GM12801 (cell line): ENCODE measurements around the gene EEIG1.
A peak's percentile ranks its signal among the peaks of the same experiment; 100 is the strongest.

Experiments used
- TF ChIP-seq, protein P1 (sequence below): IDR thresholded peaks from one replicate; pipeline ENCODE4 v1.5.1; 2011; ENCODE audit warnings: control low read depth; ENCODE audit not compliant: insufficient read length; ENCODE audit errors: extremely low read depth

EEIG1 gene

DNA sequence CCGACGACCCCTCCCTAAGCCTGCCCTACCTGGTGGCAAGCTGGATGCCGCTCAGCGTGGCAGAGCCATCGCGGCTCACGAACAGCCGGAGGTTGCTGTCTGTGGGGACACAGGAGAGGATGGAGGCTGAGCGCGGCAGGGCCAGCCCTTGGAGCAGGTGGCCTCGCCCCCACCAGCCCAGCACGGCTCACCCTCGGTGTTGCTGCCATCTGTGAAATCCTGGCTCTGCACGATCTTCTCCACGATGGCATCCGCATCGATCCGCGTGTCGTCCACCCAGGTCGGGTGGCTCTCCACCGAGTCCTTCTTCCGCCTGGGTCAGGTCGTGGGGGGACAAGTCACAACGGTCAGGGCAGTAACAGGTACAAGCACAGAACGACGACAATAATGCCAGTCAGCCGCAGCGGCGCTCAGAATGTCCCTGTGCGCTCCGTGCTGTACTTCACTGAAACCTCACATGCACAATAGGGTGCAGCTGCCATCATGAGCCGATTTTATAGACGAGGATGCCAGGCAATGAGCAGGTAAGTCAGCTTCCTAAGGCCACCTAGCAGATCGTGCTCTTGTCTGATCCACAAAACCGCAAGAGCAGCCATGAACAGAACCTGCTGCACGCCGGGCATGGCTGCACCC lies 36.1 kb downstream of the EEIG1 start:
- TF ChIP-seq, protein P1, sequence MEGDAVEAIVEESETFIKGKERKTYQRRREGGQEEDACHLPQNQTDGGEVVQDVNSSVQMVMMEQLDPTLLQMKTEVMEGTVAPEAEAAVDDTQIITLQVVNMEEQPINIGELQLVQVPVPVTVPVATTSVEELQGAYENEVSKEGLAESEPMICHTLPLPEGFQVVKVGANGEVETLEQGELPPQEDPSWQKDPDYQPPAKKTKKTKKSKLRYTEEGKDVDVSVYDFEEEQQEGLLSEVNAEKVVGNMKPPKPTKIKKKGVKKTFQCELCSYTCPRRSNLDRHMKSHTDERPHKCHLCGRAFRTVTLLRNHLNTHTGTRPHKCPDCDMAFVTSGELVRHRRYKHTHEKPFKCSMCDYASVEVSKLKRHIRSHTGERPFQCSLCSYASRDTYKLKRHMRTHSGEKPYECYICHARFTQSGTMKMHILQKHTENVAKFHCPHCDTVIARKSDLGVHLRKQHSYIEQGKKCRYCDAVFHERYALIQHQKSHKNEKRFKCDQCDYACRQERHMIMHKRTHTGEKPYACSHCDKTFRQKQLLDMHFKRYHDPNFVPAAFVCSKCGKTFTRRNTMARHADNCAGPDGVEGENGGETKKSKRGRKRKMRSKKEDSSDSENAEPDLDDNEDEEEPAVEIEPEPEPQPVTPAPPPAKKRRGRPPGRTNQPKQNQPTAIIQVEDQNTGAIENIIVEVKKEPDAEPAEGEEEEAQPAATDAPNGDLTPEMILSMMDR, result no peak

DNA sequence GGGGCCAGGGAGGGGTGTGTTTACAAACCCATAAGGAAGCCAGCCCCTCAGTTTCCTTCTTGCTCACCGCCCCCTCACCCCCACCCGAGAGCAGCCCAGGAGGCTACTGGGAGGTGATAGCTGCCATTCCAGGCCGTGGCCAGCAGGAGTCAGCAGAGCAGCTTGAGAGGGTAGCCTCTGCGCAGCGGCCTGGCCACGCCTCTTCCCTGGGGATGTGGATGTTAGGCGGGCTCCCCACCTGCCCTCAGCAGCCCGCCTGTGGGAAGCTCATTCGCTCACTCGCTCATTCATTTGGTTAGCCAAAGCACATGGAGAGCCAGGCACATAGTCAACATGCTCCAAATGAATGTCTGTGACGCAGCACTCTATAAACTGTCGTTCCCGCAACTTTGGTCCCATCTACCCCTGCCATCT lies 37.1 kb downstream of the EEIG1 start:
- TF ChIP-seq, protein P1, result peak; percentile 9

DNA sequence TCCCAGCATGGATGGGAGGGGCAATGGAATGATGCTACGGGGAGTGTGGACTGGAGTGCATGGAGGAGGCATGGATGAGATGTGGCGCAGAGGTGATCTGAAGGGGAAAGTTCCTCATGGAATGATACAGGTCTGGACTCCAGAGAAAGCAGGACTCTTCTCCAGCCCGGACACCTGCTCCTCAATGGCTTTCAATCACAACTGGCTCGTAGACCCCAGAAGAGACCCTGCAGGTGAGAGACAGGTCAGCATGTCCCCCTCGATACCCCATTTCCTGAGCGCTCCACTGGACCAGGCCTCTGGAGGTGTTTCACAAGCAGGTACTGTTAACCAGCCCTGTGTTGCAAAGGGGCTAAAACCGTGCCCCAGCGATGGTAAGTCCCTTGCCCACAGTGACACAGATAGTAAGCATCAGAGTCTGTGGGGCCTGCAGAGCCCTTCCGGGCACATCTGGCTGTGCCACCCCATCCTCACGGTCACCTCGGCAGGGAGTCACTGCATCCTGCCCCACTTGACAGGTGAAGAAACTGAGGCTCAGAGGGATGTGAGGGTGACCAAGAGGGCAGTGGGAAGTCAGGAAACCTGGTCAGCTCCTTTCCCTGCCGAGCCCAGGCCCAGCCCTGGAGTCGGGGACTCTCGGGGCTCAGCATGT lies 37.7 kb downstream of the EEIG1 start:
- TF ChIP-seq, protein P1, result no peak

DNA sequence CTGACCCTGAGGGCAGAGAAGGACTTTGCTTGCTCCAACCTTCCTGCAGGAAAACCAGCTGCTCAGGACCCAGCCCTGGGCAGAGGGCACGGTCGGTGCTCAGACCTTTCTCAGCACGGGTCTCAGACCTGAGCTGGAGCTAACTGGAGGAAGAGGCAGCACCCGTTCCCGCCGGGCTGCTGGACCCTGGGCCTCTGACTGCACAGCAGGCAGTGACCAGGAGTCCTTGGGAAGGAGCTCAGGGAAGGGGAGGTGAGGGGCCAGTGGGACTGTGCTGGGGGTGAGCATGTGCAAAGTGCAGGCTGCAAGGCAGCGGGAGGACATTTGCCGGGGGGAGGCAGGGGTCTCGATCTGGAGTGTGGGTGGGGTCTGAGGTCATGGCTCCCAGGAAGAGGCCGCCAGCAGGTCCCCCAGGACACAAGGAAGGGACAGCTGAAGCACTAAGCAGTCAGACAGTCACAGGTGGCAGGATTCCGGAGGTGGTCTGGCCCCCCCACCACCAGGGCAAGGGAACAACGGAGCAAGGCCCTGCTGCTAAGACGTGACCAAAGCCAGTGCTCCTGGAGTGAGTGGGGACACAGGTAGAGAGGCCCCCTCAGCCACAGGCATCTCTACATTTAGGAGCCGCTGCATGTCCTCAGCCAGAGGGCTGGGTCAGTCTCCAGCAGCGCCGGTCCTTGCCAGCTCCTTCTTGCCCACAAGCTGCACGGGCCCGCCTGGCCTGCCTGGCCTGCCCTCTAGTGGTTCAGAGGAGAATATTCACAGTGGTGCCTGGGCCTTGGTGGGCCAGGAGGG lies 38.4 kb downstream of the EEIG1 start:
- TF ChIP-seq, protein P1, result no peak

DNA sequence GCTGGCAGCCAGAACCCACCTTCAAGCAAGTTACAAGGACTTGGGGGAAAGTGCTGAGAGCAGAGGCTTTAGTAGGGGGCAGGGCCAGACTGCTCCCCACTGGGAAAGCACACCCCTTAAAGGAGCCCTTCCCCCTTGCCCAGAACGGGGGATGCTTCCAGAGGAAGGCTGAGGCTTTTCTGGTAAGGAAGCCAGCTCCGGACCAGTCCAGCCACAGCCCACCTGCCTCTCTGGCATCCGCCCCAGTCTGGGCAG lies 38.9 kb downstream of the EEIG1 start:
- TF ChIP-seq, protein P1, result no peak

DNA sequence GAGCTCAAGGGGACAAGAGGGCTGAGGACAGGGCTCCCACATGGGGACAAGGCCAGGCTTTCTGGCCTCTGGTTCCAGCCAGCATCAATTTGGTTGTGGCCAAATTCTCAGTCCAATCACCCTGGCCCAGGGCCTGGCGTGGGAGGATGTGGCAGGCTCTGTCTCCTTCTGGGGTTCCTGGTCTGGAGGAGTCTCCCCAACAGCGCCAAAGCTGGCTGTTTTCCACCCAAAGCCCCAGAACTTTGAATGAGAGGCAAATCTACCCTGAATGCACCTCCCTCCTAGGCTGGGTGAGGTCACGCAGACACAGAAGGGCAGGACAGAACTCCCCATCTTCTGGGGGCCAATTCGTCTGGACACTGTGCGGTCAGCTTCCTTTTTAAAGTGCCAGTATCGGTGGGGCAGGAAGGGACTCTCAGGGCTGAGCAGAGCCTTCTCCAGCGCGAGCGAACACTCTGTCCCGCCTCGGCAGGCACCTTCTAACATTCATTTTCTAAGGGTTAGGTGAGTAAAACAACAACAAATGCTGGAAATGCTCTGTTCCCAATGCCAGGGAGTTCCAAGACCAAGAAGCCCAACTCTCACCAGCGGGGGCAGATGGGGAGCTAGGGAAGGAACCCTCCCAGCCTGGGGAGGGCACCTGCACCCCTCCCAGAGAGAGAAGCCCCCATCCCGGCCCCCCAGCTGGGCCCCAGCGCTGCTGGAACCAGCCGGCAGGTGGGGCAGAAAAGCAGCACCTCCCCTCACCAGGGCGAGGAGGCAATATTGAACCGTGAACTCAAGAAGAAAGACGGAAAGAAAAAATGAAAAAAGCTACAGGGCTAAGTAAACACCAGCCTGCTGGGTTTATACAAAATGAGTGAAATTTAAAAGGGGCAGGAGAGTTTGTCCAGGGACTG lies 39.5 kb downstream of the EEIG1 start:
- TF ChIP-seq, protein P1, result no peak

DNA sequence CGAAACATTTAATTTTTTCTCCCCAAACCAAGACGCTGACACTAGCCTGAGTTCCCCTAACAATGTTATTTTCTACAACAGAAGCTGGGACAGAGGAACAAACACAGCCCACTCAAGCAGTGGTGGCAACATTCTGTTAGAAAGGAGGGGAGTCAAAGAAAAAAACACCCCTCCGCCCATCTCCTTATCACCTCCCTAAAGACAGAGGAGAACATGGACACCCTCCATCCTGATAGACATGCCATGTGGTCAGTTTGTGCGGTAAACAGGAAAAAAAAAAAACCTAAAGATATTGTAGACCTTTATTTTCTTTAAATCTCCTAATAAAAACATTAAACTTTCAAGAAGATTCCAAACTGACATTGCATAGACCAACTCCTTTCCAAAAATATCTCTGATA lies 40.2 kb downstream of the EEIG1 start:
- TF ChIP-seq, protein P1, result no peak
